Fibroblast of lung (primary cell): ENCODE measurements around the gene ABLIM2. TPM values are rescaled to one million over a fixed set of nuclear protein-coding genes. Genes with fewer than 3 reads are reported as not detected.

ENCODE experiments used
- DNase-seq, 2 donors: peaks; one replicate each; pipeline versions ENCODE4 v3.0.0 to v3.0.0-alpha.2; 2010; ENCODE audit warnings: low read depth in 2 of 2
- H2AFZ ChIP-seq: 2 replicates; pipeline ENCODE4 v1.5.1; 2012; ENCODE audit warnings: low read length, control low read depth, inconsistent platforms
- H3K27ac ChIP-seq: 2 replicates; pipeline ENCODE4 v1.5.1; 2011; ENCODE audit warnings: low read length, control low read depth; ENCODE audit not compliant: insufficient read depth
- H3K27me3 ChIP-seq: 2 replicates; pipeline ENCODE4 v1.5.1; 2011; ENCODE audit warnings: mild to moderate bottlenecking, low read length; ENCODE audit not compliant: control insufficient read depth, insufficient read depth
- H3K36me3 ChIP-seq: 2 replicates; pipeline ENCODE4 v1.5.1; 2011; ENCODE audit warnings: low read length; ENCODE audit not compliant: control insufficient read depth, insufficient read depth
- H3K4me1 ChIP-seq: 2 replicates; pipeline ENCODE4 v1.5.1; 2011; ENCODE audit warnings: low read length; ENCODE audit not compliant: control insufficient read depth, insufficient read depth; ENCODE audit errors: extremely low read depth
- H3K4me2 ChIP-seq: 2 replicates; pipeline ENCODE4 v1.5.1; 2011; ENCODE audit warnings: low read length, control low read depth; ENCODE audit not compliant: insufficient read depth; ENCODE audit errors: extremely low read depth
- H3K4me3 ChIP-seq, 4 experiments: fragments of 200-600 bp in 1 of 4; sonication (generic) in 1 of 4; replicated peaks in 1 of 4; 2 replicates each; pipeline ENCODE4 v1.5.1; 2011 to 2016; ENCODE audit warnings: low read length in 4 of 4, low read depth in 3 of 4, mild to moderate bottlenecking in 3 of 4, control low read depth in 2 of 4, inconsistent platforms in 1 of 4, mixed read lengths in 1 of 4; ENCODE audit not compliant: insufficient read depth in 1 of 4; ENCODE audit errors: control extremely low read depth in 1 of 4
- H3K79me2 ChIP-seq: 2 replicates; pipeline ENCODE4 v1.5.1; 2012; ENCODE audit warnings: mild to moderate bottlenecking, low read length, inconsistent platforms; ENCODE audit not compliant: control insufficient read depth, insufficient read depth
- H3K9ac ChIP-seq: 2 replicates; pipeline ENCODE4 v1.5.1; 2011; ENCODE audit warnings: mild to moderate bottlenecking, low read length, control low read depth; ENCODE audit not compliant: insufficient read depth
- H3K9me3 ChIP-seq: 2 replicates; pipeline ENCODE4 v1.5.1; 2012; ENCODE audit warnings: low read depth, low read length; ENCODE audit not compliant: control insufficient read depth, insufficient read depth
- H4K20me1 ChIP-seq: 2 replicates; pipeline ENCODE4 v1.5.1; 2011; ENCODE audit warnings: low read length; ENCODE audit not compliant: control insufficient read depth, insufficient read depth; ENCODE audit errors: extremely low read depth
- CTCF ChIP-seq, 2 donors: IDR thresholded peaks in 1 of 2; conservative IDR thresholded peaks in 1 of 2; 1 replicate in 1 of 2; 2 replicates in 1 of 2; pipeline ENCODE4 v1.5.1; 2011 to 2012; ENCODE audit warnings: low read length in 2 of 2, control low read depth in 1 of 2, inconsistent platforms in 1 of 2, low read depth in 1 of 2, mild to moderate bottlenecking in 1 of 2
- EZH2 ChIP-seq: IDR thresholded peaks from 2 replicates; pipeline ENCODE4 v1.5.1; 2012; ENCODE audit warnings: low read length, control low read depth, mild to moderate bottlenecking; ENCODE audit errors: missing control alignments
- polyA plus RNA-seq, 2 donors: library from polyadenylated mRNA; depleted of rRNA in 1 of 2; stranded (reverse) in 1 of 2; unstranded in 1 of 2; fragments of >200 nt; gene quantifications; 2 replicates each; pipeline ENCODE4 v1.2.1, GENCODE V29; 2011 to 2012; ENCODE audit warnings: missing spikeins in 1 of 2
- total RNA-seq: library from RNA; depleted of rRNA; stranded (reverse); fragments of >200 nt; gene quantifications from 2 replicates; pipeline ENCODE4 v1.2.1, GENCODE V29; 2014

Gene ABLIM2
- total and polyA plus RNA-seq, 2 donors (not counting 1 experiment from before 2014, with no cell fraction given), result 0.66 to 2.6 TPM

GRCh38 chr4:8160572-8160971 is 2.0 kb upstream of the ABLIM2 start:
- Histone ChIP-seq H3K4me2 (no peak overlapping the region), H3K4me1 (peaks cover 5% of the 10 kb centered on the region), H3K27me3 (peaks cover 3% of the 10 kb centered on the region), H3K4me3 (no peak overlapping the region), H3K79me2 (no peaks in the 10 kb centered on the region), H3K9me3 (no peaks in the 10 kb centered on the region), H3K27ac (no peak overlapping the region), H2AFZ (no peak overlapping the region), H4K20me1 (no peaks in the 10 kb centered on the region), H3K36me3 (no peaks in the 10 kb centered on the region), H3K9ac (no peak overlapping the region)
- TF ChIP-seq CTCF (conservative IDR thresholded peaks at IDR 0.05 in 1 of 2, IDR thresholded peaks at IDR 0.05 in 1 of 2; ENCODE audit: low read depth in 1 of 2, low read length in 2 of 2) (no peak), EZH2 (no peak)
- no peak for DNase-seq

GRCh38 chr4:8160233-8160560 is 1.6 kb upstream of the ABLIM2 start:
- DNase-seq, result no peak
- H3K4me2 ChIP-seq, result no peak overlapping the region
- no peaks in the 10 kb centered on the region for H3K79me2 ChIP-seq
- no peak for TF ChIP-seq CTCF (conservative IDR thresholded peaks at IDR 0.05 in 1 of 2, IDR thresholded peaks at IDR 0.05 in 1 of 2; ENCODE audit: low read depth in 1 of 2, low read length in 2 of 2)
- no peak for TF ChIP-seq EZH2
- H3K27me3 ChIP-seq, result peaks cover 3% of the 10 kb centered on the region
- no peaks in the 10 kb centered on the region for H3K9me3 ChIP-seq
- H4K20me1 ChIP-seq, result no peaks in the 10 kb centered on the region
- H3K36me3 ChIP-seq, result no peaks in the 10 kb centered on the region
- no peak overlapping the region for H2AFZ ChIP-seq
- H3K27ac ChIP-seq, result no peak overlapping the region
- peaks cover 5% of the 10 kb centered on the region for H3K4me1 ChIP-seq
- H3K4me3 ChIP-seq, result no peak overlapping the region
- no peak overlapping the region for H3K9ac ChIP-seq

GRCh38 chr4:8159537-8160232 is 1.1 kb upstream of the ABLIM2 start:
- no peaks in the 10 kb centered on the region for H3K9me3 ChIP-seq
- no peak for TF ChIP-seq CTCF (conservative IDR thresholded peaks at IDR 0.05 in 1 of 2, IDR thresholded peaks at IDR 0.05 in 1 of 2; ENCODE audit: low read depth in 1 of 2, low read length in 2 of 2)
- no peak for TF ChIP-seq EZH2
- H3K9ac ChIP-seq, result peak overlapping the region; percentile 69
- peaks cover 5% of the 10 kb centered on the region for H3K4me1 ChIP-seq
- peaks cover 3% of the 10 kb centered on the region for H3K27me3 ChIP-seq
- no peaks in the 10 kb centered on the region for H3K79me2 ChIP-seq
- peak overlapping the region; percentile 99 for H3K4me2 ChIP-seq
- H3K4me3 ChIP-seq, result peak overlapping the region; percentile 86 to 95 (median 90)
- H3K36me3 ChIP-seq, result no peaks in the 10 kb centered on the region
- no peak for DNase-seq
- no peak overlapping the region for H3K27ac ChIP-seq
- H4K20me1 ChIP-seq, result no peaks in the 10 kb centered on the region
- H2AFZ ChIP-seq, result no peak overlapping the region
